Measurements from ENCODE around the gene TMTC2. TPM values are rescaled to one million over a fixed set of nuclear protein-coding genes. Genes with fewer than 3 reads are reported as not detected.

The TMTC2 gene
- total and polyA plus RNA-seq, 12 donors, result 1.6 to 4.4 (median 2.7) TPM

- Histone ChIP-seq H3K27ac (no peak overlapping the region), H3K27me3 (no peaks in the 10 kb centered on the region), H3K4me1 (replicated peaks in 1 of 2) (no peaks in the 10 kb centered on the region), H3K9me3 (replicated peaks in 1 of 3) (no peaks in the 10 kb centered on the region), H3K4me3 (no peak overlapping the region), H3K36me3 (replicated peaks in 1 of 2) (no peaks in the 10 kb centered on the region)
- DNase-seq, result no peak
- no peak for TF ChIP-seq POLR2A (IDR thresholded peaks at IDR 0.05)
- no peak for TF ChIP-seq CTCF (IDR thresholded peaks at IDR 0.05)
- 97 to 99% (median 97%) methylated on average over 10 of the region's 10 CpGs for WGBS, 4 donors
- intact Hi-C loops (cut with DNase I), result no loop called here
These were observed 399.3 kb downstream of the TMTC2 start for GRCh38 chr12:83086023-83086422.

- no peaks in the 10 kb centered on the region for H3K36me3 ChIP-seq (replicated peaks in 1 of 2)
- no peaks in the 10 kb centered on the region for H3K9me3 ChIP-seq (replicated peaks in 1 of 3)
- no peak overlapping the region for H3K4me3 ChIP-seq
- H3K4me1 ChIP-seq (replicated peaks in 1 of 2), result no peaks in the 10 kb centered on the region
- WGBS, 4 donors, result 93 to 100% (median 95%) methylated on average over 2 of the region's 2 CpGs
- no peak overlapping the region for H3K27ac ChIP-seq
- no peaks in the 10 kb centered on the region for H3K27me3 ChIP-seq
- no peak for DNase-seq
- intact Hi-C loops (cut with DNase I), result no loop called here
- no peak for TF ChIP-seq CTCF (IDR thresholded peaks at IDR 0.05)
- no peak for TF ChIP-seq POLR2A (IDR thresholded peaks at IDR 0.05)
These were observed 402.9 kb downstream of the TMTC2 start for GRCh38 chr12:83089575-83089974.

- TF ChIP-seq POLR2A (IDR thresholded peaks at IDR 0.05) (no peak), CTCF (IDR thresholded peaks at IDR 0.05) (no peak)
- Histone ChIP-seq H3K9me3 (replicated peaks in 1 of 3) (no peaks in the 10 kb centered on the region), H3K27ac (no peak overlapping the region), H3K4me3 (no peak overlapping the region), H3K4me1 (replicated peaks in 1 of 2) (no peaks in the 10 kb centered on the region), H3K27me3 (no peaks in the 10 kb centered on the region), H3K36me3 (replicated peaks in 1 of 2) (no peaks in the 10 kb centered on the region)
- intact Hi-C loops (cut with DNase I), result no loop called here
- WGBS, 4 donors, result 89 to 92% (median 91%) methylated on average over 1 of the region's 1 CpG
- no peak for DNase-seq
These were observed 405.4 kb downstream of the TMTC2 start for GRCh38 chr12:83092129-83092528.

- H3K4me3 ChIP-seq, result no peak overlapping the region
- H3K9me3 ChIP-seq (replicated peaks in 1 of 3), result no peaks in the 10 kb centered on the region
- H3K36me3 ChIP-seq (replicated peaks in 1 of 2), result no peaks in the 10 kb centered on the region
- WGBS, 4 donors, result 86 to 91% (median 89%) methylated on average over 5 of the region's 5 CpGs
- intact Hi-C loops (cut with DNase I), result no loop called here
- TF ChIP-seq POLR2A (IDR thresholded peaks at IDR 0.05), result no peak
- TF ChIP-seq CTCF (IDR thresholded peaks at IDR 0.05), result no peak
- H3K27me3 ChIP-seq, result no peaks in the 10 kb centered on the region
- no peak overlapping the region for H3K27ac ChIP-seq
- no peaks in the 10 kb centered on the region for H3K4me1 ChIP-seq (replicated peaks in 1 of 2)
- no peak for DNase-seq
These were observed 405.9 kb downstream of the TMTC2 start for GRCh38 chr12:83092606-83093005.

Measured in adrenal gland (tissue), 12 donors.